ENCODE results near the gene GLIPR2. TPM values are rescaled to one million over a fixed set of nuclear protein-coding genes. Genes with fewer than 3 reads are reported as not detected.

GLIPR2 gene
- total and polyA plus RNA-seq, 2 of the 13 experiments (the other 11 are each of a cell fraction or from before 2014, with no cell fraction given), result 0.08 to 0.42 TPM

DNA sequence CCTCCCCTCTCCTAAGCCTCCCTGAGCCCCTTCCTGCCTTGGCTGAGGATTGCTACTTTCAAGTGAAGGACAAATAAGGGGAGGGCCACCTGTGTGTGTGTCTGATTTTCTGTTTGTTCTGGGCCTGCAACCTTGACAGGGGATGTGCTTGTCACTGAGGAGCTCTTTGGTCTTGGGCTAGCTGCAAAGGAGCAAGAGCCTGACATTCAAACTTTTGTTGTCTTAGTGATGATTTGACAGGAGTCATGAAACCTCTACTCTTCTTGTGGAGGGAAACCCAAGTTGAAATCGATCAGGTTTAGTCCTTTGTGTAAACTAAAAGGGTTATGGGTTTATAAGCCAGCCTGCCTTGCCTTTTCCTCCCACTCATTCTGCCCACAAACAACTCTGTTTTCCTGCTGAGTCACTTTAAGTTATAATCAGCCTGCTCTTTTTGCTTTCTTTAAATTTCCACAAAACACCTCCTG is 71.0 kb downstream of the GLIPR2 start (continued):
- TF ChIP-seq, protein P1, sequence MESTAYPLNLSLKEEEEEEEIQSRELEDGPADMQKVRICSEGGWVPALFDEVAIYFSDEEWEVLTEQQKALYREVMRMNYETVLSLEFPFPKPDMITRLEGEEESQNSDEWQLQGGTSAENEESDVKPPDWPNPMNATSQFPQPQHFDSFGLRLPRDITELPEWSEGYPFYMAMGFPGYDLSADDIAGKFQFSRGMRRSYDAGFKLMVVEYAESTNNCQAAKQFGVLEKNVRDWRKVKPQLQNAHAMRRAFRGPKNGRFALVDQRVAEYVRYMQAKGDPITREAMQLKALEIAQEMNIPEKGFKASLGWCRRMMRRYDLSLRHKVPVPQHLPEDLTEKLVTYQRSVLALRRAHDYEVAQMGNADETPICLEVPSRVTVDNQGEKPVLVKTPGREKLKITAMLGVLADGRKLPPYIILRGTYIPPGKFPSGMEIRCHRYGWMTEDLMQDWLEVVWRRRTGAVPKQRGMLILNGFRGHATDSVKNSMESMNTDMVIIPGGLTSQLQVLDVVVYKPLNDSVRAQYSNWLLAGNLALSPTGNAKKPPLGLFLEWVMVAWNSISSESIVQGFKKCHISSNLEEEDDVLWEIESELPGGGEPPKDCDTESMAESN (CRISPR knock-in tag; conservative IDR thresholded peaks at IDR 0.05), result no peak
- no peak for TF ChIP-seq SMAD3 (CRISPR knock-in tag; IDR thresholded peaks at IDR 0.05)
- TF ChIP-seq GRHL1 (CRISPR knock-in tag; conservative IDR thresholded peaks at IDR 0.05), result no peak
- no peak for TF ChIP-seq NPAS2 (CRISPR knock-in tag; IDR thresholded peaks at IDR 0.05; ENCODE audit: borderline replicate concordance)
- no peak for TF ChIP-seq ZNF691 (CRISPR knock-in tag; IDR thresholded peaks at IDR 0.05; ENCODE audit: borderline replicate concordance, low read depth)
- TF ChIP-seq NKX3-1 (CRISPR knock-in tag; IDR thresholded peaks at IDR 0.05), result no peak
- TF ChIP-seq NFIC (IDR thresholded peaks at IDR 0.05; ENCODE audit: low read length), result peak; percentile 66; the same call in 1 of the 2 replicates
- no peak for TF ChIP-seq ZHX2 (IDR thresholded peaks at IDR 0.05; ENCODE audit: low read depth)
- TF ChIP-seq ZHX2 (CRISPR knock-in tag; IDR thresholded peaks at IDR 0.05; ENCODE audit: borderline replicate concordance), result no peak
- no peak for TF ChIP-seq THAP7 (CRISPR knock-in tag; IDR thresholded peaks at IDR 0.05)
- TF ChIP-seq, protein P2, sequence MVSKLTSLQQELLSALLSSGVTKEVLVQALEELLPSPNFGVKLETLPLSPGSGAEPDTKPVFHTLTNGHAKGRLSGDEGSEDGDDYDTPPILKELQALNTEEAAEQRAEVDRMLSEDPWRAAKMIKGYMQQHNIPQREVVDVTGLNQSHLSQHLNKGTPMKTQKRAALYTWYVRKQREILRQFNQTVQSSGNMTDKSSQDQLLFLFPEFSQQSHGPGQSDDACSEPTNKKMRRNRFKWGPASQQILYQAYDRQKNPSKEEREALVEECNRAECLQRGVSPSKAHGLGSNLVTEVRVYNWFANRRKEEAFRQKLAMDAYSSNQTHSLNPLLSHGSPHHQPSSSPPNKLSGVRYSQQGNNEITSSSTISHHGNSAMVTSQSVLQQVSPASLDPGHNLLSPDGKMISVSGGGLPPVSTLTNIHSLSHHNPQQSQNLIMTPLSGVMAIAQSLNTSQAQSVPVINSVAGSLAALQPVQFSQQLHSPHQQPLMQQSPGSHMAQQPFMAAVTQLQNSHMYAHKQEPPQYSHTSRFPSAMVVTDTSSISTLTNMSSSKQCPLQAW (CRISPR knock-in tag; IDR thresholded peaks at IDR 0.05), result no peak
- no peak for TF ChIP-seq HCFC1 (IDR thresholded peaks at IDR 0.05; ENCODE audit: low read depth, low read length)
- TF ChIP-seq, protein P3, sequence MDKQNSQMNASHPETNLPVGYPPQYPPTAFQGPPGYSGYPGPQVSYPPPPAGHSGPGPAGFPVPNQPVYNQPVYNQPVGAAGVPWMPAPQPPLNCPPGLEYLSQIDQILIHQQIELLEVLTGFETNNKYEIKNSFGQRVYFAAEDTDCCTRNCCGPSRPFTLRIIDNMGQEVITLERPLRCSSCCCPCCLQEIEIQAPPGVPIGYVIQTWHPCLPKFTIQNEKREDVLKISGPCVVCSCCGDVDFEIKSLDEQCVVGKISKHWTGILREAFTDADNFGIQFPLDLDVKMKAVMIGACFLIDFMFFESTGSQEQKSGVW (CRISPR knock-in tag; IDR thresholded peaks at IDR 0.05; ENCODE audit: borderline replicate concordance), result no peak
- peak; percentile 71 for TF ChIP-seq SAP130 (CRISPR knock-in tag; IDR thresholded peaks at IDR 0.05; ENCODE audit: low read depth)
- TF ChIP-seq SMYD3 (CRISPR knock-in tag; IDR thresholded peaks at IDR 0.05), result no peak
- no peak for TF ChIP-seq ASH2L (IDR thresholded peaks at IDR 0.05; ENCODE audit: insufficient read length, low read depth, low read length)
